ENCODE data around the gene EXOC3L1.

EXOC3L1 gene

DNA sequence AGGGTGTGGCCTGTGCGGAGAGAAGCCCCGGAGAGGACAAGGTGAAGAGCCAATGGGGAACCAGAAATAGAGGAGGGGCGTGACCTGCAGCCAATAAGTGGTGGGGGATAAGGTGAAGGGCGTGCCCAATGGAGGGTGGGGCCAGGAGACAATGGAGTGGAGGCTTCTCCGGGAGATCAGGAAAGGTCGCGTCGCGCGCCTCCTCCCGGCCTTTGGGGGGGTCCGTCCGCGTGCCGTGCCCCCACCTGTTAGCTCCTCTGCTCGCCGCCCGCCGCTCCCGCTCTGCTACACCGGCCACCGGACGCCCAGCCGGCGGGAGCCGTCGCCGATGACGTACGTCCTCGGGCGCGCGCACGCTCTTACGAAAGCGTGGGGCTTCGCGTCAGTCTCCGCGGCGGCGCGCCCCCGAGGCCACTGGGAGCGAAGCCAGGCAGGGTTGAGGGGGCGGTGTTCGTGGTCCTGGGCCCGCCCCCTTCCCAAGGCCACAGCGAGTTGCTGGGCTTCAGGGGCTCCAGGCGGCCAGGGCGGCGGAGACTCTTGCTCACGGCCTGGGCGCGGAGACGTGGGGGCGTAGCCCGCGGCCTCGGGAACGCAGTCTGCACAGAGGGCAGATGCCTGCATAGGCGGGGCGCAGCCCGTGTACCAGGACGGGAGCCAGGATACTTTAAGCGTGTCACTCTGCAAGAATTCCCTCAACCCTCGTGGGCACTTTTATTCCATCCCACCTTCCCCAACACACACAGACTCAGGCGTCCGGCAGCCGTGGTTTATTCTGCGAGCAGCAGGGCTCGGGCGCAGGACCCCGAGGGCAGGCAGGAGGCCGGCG lies 6.1 kb downstream of the EXOC3L1 start, which contains the start of gene MATCAP1 (continued):
- TF ChIP-seq ZFP41 (tag by site-specific recombination; IDR thresholded peaks at IDR 0.05; ENCODE audit: borderline replicate concordance) (no peak), ZIC2 (tag by site-specific recombination; IDR thresholded peaks at IDR 0.05) (no peak), ZNF701 (tag by site-specific recombination; IDR thresholded peaks at IDR 0.05) (no peak), ZNF610 (tag by site-specific recombination; IDR thresholded peaks at IDR 0.05; ENCODE audit: borderline replicate concordance) (no peak; the same call in 1 of the 2 replicates), ZNF660 (tag by site-specific recombination; IDR thresholded peaks at IDR 0.05) (peak; percentile 61; the same call in 1 of the 2 replicates), ZNF768 (tag by site-specific recombination; IDR thresholded peaks at IDR 0.05) (no peak), ZBTB48 (tag by site-specific recombination; IDR thresholded peaks at IDR 0.05) (no peak), RBAK (tag by site-specific recombination; IDR thresholded peaks at IDR 0.05) (no peak), YY2 (tag by site-specific recombination; IDR thresholded peaks at IDR 0.05) (no peak; the same call in 1 of the 2 replicates), ZNF394 (tag by site-specific recombination; IDR thresholded peaks at IDR 0.05; ENCODE audit: borderline replicate concordance) (peak; percentile 22; the same call in 1 of the 2 replicates), KLF16 (tag by site-specific recombination; IDR thresholded peaks at IDR 0.05) (peak; percentile 87), ZNF366 (tag by site-specific recombination; conservative IDR thresholded peaks at IDR 0.05) (0 out of 2 replicates have a peak, but pooled peaks have one; percentile 4), ZNF629 (tag by site-specific recombination; IDR thresholded peaks at IDR 0.05) (peak; percentile 98), ZBTB21 (tag by site-specific recombination; IDR thresholded peaks at IDR 0.05) (peak; percentile 94), KLF1 (tag by site-specific recombination; IDR thresholded peaks at IDR 0.05) (peak; percentile 93), EGR2 (tag by site-specific recombination; IDR thresholded peaks at IDR 0.05; ENCODE audit: low read depth) (peak; percentile 87), GLIS1 (tag by site-specific recombination; IDR thresholded peaks at IDR 0.05) (peak; percentile 84), ZSCAN30 (tag by site-specific recombination; IDR thresholded peaks at IDR 0.05) (0 out of 2 replicates have a peak, but pooled peaks have one; percentile 12), IKZF3 (tag by site-specific recombination; IDR thresholded peaks at IDR 0.05) (peak; percentile 26), ZXDB (tag by site-specific recombination; IDR thresholded peaks at IDR 0.05) (peak; percentile 83), SETDB1 (IDR thresholded peaks at IDR 0.05; ENCODE audit: insufficient read length, low read length) (no peak), ZNF76 (tag by site-specific recombination; IDR thresholded peaks at IDR 0.05; ENCODE audit: borderline replicate concordance, low read depth) (0 out of 2 replicates have a peak, but pooled peaks have one; percentile 7), KLF8 (tag by site-specific recombination; IDR thresholded peaks at IDR 0.05) (peak; percentile 92)
- TF ChIP-seq, protein P1, sequence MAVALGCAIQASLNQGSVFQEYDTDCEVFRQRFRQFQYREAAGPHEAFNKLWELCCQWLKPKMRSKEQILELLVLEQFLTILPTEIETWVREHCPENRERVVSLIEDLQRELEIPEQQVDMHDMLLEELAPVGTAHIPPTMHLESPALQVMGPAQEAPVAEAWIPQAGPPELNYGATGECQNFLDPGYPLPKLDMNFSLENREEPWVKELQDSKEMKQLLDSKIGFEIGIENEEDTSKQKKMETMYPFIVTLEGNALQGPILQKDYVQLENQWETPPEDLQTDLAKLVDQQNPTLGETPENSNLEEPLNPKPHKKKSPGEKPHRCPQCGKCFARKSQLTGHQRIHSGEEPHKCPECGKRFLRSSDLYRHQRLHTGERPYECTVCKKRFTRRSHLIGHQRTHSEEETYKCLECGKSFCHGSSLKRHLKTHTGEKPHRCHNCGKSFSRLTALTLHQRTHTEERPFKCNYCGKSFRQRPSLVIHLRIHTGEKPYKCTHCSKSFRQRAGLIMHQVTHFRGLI (tag by site-specific recombination; IDR thresholded peaks at IDR 0.05) = peak; percentile 79
- TF ChIP-seq, protein P2, sequence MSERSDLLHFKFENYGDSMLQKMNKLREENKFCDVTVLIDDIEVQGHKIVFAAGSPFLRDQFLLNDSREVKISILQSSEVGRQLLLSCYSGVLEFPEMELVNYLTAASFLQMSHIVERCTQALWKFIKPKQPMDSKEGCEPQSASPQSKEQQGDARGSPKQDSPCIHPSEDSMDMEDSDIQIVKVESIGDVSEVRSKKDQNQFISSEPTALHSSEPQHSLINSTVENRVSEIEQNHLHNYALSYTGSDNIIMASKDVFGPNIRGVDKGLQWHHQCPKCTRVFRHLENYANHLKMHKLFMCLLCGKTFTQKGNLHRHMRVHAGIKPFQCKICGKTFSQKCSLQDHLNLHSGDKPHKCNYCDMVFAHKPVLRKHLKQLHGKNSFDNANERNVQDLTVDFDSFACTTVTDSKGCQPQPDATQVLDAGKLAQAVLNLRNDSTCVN (tag by site-specific recombination; optimal IDR thresholded peaks at IDR 0.05) = peak; percentile 99
- TF ChIP-seq, protein P3, sequence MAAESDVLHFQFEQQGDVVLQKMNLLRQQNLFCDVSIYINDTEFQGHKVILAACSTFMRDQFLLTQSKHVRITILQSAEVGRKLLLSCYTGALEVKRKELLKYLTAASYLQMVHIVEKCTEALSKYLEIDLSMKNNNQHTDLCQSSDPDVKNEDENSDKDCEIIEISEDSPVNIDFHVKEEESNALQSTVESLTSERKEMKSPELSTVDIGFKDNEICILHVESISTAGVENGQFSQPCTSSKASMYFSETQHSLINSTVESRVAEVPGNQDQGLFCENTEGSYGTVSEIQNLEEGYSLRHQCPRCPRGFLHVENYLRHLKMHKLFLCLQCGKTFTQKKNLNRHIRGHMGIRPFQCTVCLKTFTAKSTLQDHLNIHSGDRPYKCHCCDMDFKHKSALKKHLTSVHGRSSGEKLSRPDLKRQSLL (tag by site-specific recombination; IDR thresholded peaks at IDR 0.05) = peak; percentile 9; the same call in 1 of the 2 replicates
- TF ChIP-seq, protein P4, sequence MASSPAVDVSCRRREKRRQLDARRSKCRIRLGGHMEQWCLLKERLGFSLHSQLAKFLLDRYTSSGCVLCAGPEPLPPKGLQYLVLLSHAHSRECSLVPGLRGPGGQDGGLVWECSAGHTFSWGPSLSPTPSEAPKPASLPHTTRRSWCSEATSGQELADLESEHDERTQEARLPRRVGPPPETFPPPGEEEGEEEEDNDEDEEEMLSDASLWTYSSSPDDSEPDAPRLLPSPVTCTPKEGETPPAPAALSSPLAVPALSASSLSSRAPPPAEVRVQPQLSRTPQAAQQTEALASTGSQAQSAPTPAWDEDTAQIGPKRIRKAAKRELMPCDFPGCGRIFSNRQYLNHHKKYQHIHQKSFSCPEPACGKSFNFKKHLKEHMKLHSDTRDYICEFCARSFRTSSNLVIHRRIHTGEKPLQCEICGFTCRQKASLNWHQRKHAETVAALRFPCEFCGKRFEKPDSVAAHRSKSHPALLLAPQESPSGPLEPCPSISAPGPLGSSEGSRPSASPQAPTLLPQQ (tag by site-specific recombination; IDR thresholded peaks at IDR 0.05) = peak; percentile 84; the same call in 1 of the 2 replicates
- TF ChIP-seq, protein P5, sequence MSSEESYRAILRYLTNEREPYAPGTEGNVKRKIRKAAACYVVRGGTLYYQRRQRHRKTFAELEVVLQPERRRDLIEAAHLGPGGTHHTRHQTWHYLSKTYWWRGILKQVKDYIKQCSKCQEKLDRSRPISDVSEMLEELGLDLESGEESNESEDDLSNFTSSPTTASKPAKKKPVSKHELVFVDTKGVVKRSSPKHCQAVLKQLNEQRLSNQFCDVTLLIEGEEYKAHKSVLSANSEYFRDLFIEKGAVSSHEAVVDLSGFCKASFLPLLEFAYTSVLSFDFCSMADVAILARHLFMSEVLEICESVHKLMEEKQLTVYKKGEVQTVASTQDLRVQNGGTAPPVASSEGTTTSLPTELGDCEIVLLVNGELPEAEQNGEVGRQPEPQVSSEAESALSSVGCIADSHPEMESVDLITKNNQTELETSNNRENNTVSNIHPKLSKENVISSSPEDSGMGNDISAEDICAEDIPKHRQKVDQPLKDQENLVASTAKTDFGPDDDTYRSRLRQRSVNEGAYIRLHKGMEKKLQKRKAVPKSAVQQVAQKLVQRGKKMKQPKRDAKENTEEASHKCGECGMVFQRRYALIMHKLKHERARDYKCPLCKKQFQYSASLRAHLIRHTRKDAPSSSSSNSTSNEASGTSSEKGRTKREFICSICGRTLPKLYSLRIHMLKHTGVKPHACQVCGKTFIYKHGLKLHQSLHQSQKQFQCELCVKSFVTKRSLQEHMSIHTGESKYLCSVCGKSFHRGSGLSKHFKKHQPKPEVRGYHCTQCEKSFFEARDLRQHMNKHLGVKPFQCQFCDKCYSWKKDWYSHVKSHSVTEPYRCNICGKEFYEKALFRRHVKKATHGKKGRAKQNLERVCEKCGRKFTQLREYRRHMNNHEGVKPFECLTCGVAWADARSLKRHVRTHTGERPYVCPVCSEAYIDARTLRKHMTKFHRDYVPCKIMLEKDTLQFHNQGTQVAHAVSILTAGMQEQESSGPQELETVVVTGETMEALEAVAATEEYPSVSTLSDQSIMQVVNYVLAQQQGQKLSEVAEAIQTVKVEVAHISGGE (tag by site-specific recombination; conservative IDR thresholded peaks at IDR 0.05; ENCODE audit: low read depth) = peak; percentile 82
- TF ChIP-seq, protein P6, sequence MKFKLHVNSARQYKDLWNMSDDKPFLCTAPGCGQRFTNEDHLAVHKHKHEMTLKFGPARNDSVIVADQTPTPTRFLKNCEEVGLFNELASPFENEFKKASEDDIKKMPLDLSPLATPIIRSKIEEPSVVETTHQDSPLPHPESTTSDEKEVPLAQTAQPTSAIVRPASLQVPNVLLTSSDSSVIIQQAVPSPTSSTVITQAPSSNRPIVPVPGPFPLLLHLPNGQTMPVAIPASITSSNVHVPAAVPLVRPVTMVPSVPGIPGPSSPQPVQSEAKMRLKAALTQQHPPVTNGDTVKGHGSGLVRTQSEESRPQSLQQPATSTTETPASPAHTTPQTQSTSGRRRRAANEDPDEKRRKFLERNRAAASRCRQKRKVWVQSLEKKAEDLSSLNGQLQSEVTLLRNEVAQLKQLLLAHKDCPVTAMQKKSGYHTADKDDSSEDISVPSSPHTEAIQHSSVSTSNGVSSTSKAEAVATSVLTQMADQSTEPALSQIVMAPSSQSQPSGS (tag by site-specific recombination; IDR thresholded peaks at IDR 0.05; ENCODE audit: low read depth) = peak; percentile 85

Data from HEK293 (cell line).